Right renal cortex interstitium (tissue), 3 donors: ENCODE measurements around the gene C19orf25. TPM values are rescaled to one million over a fixed set of nuclear protein-coding genes. Genes with fewer than 3 reads are reported as not detected.

Experiments used
- DNase-seq, 3 donors: peaks; one replicate each; pipeline ENCODE4 v3.0.0-alpha.2; 2013; ENCODE audit warnings: low read depth in 3 of 3, low spot score in 2 of 3
- polyA plus RNA-seq, 3 donors: library from polyadenylated mRNA; unstranded; fragments of 120-200 nt; gene quantifications; one replicate each; pipeline ENCODE4 v1.2.1, GENCODE V29; 2013; ENCODE audit not compliant: insufficient read length in 3 of 3

The C19orf25 gene
- polyA plus RNA-seq, 3 donors = 17.4 to 21.2 (median 18.5) TPM

- DNase-seq = no peak
Measured at GRCh38 chr19:1467490-1468273, 11.3 kb downstream of the C19orf25 start.

DNA sequence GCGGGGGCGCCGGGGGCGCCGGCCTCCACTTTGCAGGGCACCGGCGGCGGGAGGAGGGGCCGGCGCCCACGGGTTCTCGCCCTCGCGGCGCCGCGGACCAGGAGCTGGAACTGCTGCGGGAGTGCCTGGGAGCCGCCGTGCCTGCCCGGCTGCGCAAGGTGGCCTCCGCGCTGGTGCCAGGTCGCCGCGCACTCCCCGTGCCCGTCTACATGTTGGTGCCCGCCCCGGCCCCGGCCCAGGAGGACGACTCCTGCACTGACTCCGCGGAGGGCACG, 11.9 kb downstream of the C19orf25 start:
- DNase-seq = no peak

GRCh38 chr19:1466461-1467214, 12.4 kb downstream of the C19orf25 start:
- DNase-seq = no peak

- no peak for DNase-seq
Measured at GRCh38 chr19:1466018-1466460, 13.0 kb downstream of the C19orf25 start.

- DNase-seq = no peak
Measured at GRCh38 chr19:1465191-1466016, 13.6 kb downstream of the C19orf25 start.

GRCh38 chr19:1461862-1462261, 17.2 kb downstream of the C19orf25 start:
- DNase-seq = no peak

- no peak for DNase-seq
Measured at GRCh38 chr19:1460033-1460995, 18.7 kb downstream of the C19orf25 start.

DNA sequence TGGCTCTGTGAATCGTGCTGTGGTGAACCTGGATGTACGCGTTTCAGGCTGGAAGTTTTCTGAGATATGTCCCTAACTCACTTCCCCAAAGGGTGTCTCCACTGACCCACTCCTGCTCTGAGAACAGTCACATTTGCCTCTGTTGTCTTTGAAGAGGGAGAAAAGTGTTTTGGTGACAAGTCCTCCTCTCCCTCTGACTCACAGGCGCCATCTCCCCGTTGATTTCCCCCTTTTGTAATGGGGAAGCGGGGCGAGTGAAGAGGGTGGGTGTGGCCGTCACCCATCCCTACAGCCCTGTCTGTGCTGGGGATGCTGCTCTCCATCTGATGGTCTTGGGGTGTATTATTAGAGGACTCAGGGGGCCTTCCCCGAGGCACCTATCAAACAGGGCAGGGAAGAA, 19.5 kb downstream of the C19orf25 start:
- no peak for DNase-seq

DNA sequence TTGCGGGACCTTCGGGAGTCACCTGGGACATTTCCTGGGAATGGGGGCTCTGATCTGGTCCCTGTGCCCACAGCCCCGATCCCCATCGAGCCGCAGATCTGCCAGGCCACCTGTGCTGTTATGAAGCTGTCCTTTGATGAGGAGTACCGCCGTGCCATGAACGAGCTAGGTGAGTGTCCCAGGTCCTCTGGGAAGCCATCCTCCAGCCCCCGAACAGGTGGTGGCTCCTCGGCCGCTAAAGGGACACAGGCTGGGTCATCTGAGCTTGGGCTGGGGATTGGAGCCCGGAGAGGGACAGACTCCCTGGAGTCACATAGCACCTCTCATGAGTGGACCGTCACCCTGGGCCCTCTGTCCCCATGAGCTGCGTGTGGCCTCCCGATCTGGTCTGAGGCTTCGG, 21.1 kb downstream of the C19orf25 start:
- DNase-seq = no peak

DNA sequence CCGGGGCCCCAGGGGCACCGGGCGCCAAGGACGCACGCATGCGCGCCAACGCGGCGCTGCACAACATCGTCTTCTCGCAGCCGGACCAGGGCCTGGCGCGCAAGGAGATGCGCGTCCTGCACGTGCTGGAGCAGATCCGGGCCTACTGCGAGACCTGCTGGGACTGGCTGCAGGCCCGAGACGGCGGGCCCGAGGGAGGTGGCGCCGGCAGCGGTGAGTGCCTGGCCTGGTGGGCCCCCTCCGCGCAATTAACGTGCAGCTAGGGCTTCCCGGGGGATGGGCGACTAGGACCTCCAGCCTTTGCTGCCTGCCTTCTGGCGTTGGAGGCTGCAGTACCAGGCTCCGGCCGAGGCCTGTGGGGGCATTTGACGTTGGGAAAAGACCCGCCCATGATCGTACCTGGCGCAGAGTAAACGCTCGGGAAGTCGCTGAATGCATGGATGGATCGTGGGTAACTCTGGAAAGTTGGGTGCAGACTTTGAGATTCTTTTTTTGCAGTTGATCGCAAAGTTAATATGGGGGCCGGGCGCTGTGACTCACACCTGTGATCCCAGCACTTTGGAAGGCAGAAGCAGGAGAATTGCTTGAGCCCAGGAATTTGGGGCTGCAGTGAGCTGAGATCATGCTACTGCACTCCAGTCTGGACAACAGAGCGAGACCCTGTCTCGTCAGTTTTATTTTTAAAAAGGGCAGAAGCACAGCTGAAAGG, 21.8 kb downstream of the C19orf25 start:
- no peak for DNase-seq

DNA sequence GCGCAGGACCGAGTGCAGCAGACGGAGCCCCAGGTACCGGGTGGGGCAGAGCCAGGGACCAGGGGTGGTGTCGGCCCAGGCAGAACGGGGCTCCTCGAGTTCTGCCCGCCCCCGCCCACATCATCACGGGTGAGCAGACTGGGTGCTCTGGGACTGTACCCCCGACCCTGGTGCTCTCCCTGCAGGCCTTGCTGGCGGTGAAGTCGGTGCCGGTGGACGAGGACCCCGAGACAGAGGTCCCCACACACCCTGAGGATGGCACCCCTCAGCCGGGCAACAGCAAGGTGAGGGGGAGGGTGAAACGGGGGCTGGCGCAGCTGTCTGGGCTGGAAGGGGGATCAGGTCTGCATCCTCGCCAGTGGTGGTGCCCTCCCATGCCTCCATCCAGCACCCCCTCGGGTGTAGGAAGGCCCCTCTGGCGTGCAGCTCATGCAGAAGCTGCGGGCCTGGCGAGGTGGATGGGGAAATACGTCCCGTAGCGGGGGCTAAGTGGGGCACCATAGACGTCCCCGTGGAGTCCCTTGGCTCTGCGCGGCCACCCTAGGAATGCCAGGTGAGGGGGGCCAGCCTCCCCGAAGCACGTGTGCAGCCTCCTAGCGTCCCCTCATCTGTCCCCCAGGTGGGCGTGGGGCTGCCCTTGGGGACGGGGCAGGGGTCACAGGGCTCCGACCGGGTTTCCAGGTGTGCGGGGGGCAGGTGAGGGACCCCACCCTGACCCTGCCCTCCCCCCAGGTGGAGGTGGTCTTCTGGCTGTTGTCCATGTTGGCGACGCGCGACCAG, 22.7 kb downstream of the C19orf25 start:
- no peak for DNase-seq

GRCh38 chr19:1455336-1456120, 23.5 kb downstream of the C19orf25 start:
- DNase-seq = no peak

GRCh38 chr19:1455002-1455335, 24.0 kb downstream of the C19orf25 start:
- no peak for DNase-seq

DNA sequence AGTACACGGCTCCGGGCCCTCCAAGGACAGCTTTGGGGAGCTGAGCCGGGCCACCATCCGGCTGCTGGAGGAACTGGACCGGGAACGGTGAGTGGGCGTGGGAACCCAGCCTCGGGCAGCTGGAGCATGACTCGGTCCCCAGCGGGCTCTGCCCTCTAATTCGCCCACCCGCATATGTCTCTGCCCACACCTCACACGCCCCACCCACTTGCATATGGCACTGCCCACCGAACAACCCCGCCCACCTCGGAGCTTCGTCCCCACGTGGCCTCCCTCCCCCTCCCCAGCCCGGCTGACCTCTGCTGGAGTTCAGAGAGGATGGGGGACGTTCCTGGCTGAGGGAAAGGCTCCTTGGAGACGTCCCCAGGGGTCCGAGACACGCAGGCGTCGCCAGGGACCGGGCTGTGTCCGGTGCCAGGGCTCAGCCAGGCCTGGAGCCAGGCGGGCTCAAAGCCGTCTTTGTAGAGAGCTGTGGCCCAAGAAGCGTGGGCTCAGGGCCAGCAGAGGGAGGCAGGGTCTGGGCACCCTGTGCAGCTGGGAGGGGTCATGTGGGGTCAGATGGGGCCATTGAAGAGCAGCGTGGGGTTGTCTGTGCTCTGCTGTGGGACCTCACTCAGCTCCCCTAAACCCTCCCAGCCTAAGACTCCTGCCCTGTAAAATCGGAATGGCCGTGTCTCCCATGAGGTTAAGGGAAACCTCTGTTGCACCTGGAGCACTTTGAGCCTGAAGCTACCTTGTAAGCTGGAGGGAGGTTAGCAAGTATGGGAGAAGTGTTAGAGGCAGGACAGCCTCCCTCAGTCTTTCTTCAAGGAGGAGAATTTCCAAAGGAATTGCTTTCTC, 25.3 kb downstream of the C19orf25 start:
- no peak for DNase-seq

- DNase-seq = no peak
Measured at GRCh38 chr19:1452802-1453524, 26.1 kb downstream of the C19orf25 start.

GRCh38 chr19:1451916-1452801, 26.9 kb downstream of the C19orf25 start:
- no peak for DNase-seq
